Heart right ventricle (tissue), 16 donors: ENCODE results near the gene ANKRD65. TPM values are rescaled to one million over a fixed set of nuclear protein-coding genes. Genes with fewer than 3 reads are reported as not detected.
"Not testable (repeated sequence)": the region's sequence is repeated elsewhere in the genome, so short reads cannot be mapped to it uniquely, and the experiment has no call there.

Experiments used
- ATAC-seq, 8 donors: fragments of 200-7000 bp; cut with Tn5 transposase; one replicate each; pipeline ENCODE4 v1.9.1; 2020; ENCODE audit warnings: mild to moderate bottlenecking in 8 of 8, moderate library complexity in 8 of 8, moderate number of reproducible peaks in 1 of 8
- DNase-seq, 2 donors: peaks; one replicate each; pipeline ENCODE4 v3.0.0-alpha.2; 2020
- H3K27ac ChIP-seq, 10 donors: fragments of 200-600 bp; sonication (generic) in 2 of 10; one replicate each; pipeline versions ENCODE4 v1.5.0 to v1.8.0; 2020 to 2022; ENCODE audit warnings: mild to moderate bottlenecking in 3 of 10
- H3K27me3 ChIP-seq, 7 donors: fragments of 200-600 bp; one replicate each; pipeline ENCODE4 v1.8.0; 2021 to 2022; ENCODE audit warnings: mild to moderate bottlenecking in 2 of 7
- H3K36me3 ChIP-seq, 9 donors: fragments of 200-600 bp; sonication (generic) in 1 of 9; one replicate each; pipeline versions ENCODE4 v1.5.0 to v1.8.0; 2020 to 2022; ENCODE audit warnings: mild to moderate bottlenecking in 2 of 9
- H3K4me1 ChIP-seq, 9 donors: fragments of 200-600 bp; sonication (generic) in 1 of 9; one replicate each; pipeline versions ENCODE4 v1.5.0 to v1.8.0; 2020 to 2022; ENCODE audit warnings: mild to moderate bottlenecking in 4 of 9
- H3K4me3 ChIP-seq, 10 donors: fragments of 200-600 bp; sonication (generic) in 2 of 10; one replicate each; pipeline versions ENCODE4 v1.5.0 to v1.8.0; 2020 to 2022; ENCODE audit warnings: mild to moderate bottlenecking in 7 of 10, moderate library complexity in 2 of 10
- H3K9me3 ChIP-seq, 11 donors: fragments of 200-600 bp in 10 of 11; sonication (generic) in 2 of 11; one replicate each; pipeline versions ENCODE4 v1.5.0 to v1.8.0; 2013 to 2022; ENCODE audit warnings: mild to moderate bottlenecking in 2 of 11, control low read depth in 1 of 11, moderate library complexity in 1 of 11
- WGBS, 2 donors: extraction: QIAGEN DNeasy Blood & Tissue Kit; methylation state at CpG; one replicate each; pipeline ENCODE4 v1.1.7; 2013; ENCODE audit warnings: inconsistent platforms in 1 of 2; 5-methylcytosine and 5-hydroxymethylcytosine counted together
- intact Hi-C, 10 donors: fragments of 100-400 bp; cut with DNase I; formaldehyde crosslinking; loops; one replicate each; pipeline versions ENCODE4 v1.11.1 to v1.14.2; 2022
- polyA plus RNA-seq, 2 donors: library from polyadenylated mRNA; stranded (reverse); fragments of 200-250 nt; gene quantifications; one replicate each; pipeline ENCODE4 v1.2.3, GENCODE V29; 2013
- total RNA-seq, 10 donors: library from RNA; stranded (reverse); fragmentation: NEBNext Ultra II Directional in 3 of 10; extraction: Animal tissue kit (Norgen Biotek cat#: 25700) in 3 of 10; gene quantifications; one replicate each; pipeline versions ENCODE4 v1.2.1 to v1.2.4, GENCODE V29; 2021 to 2023
- TF ChIP-seq, protein P1 (sequence below), 9 donors: fragments of 200-600 bp; sonication (generic) in 2 of 9; IDR thresholded peaks; one replicate each; pipeline versions ENCODE4 v1.5.0 to v1.8.0; 2021 to 2022; ENCODE audit warnings: antibody characterized with exemption in 9 of 9, mild to moderate bottlenecking in 5 of 9, moderate library complexity in 1 of 9
- donor health status: Arrhythmogenic right ventricular cardiomyopathy.
- donor health status: ischemic (EF 13 %, LVEDD 7.1; RV severe dilation, severe dysfunction).
- donor health status: healthy with polysubstance abuse.
- donor health status: DM: no; HTN: yes; CAD: no.
- donor health status: DM: no; HTN: no; CAD: no.
- donor health status: ischemic (EF 25% LVEDD 6.9; RV normal size, moderate dysfunction).
- donor health status: ischemic (EF 25% LVEDD 5.7; RV mildly dilated, moderate dysfunction).
- donor health status: healthy.
- donor health status: DM: yes; HTN: yes; CAD: no.
- donor health status: Ischemic cardiomyopathy.
- donor health status: ischemic (EF 35%, LVEDD 5.7; RV mildly dilated, moderate dysfunction).
- donor health status: nonischemic (EF 11% LVEDD 7.7; RV severe dilation, severe dysfunction).
- donor health status: DM: yes; HTN: yes; CAD: no.
- donor health status: PGD.
- donor health status: ischemic (EF 29% LVEDD 5.4; RV normal size, mild dysfunction).
- donor health status: nonischemic (EF 23%, LVEDD 6.1; RV moderate dilation, normal function).

Gene ANKRD65
- total and polyA plus RNA-seq, 12 donors, result 0.37 to 3.1 (median 1.8) TPM

DNA sequence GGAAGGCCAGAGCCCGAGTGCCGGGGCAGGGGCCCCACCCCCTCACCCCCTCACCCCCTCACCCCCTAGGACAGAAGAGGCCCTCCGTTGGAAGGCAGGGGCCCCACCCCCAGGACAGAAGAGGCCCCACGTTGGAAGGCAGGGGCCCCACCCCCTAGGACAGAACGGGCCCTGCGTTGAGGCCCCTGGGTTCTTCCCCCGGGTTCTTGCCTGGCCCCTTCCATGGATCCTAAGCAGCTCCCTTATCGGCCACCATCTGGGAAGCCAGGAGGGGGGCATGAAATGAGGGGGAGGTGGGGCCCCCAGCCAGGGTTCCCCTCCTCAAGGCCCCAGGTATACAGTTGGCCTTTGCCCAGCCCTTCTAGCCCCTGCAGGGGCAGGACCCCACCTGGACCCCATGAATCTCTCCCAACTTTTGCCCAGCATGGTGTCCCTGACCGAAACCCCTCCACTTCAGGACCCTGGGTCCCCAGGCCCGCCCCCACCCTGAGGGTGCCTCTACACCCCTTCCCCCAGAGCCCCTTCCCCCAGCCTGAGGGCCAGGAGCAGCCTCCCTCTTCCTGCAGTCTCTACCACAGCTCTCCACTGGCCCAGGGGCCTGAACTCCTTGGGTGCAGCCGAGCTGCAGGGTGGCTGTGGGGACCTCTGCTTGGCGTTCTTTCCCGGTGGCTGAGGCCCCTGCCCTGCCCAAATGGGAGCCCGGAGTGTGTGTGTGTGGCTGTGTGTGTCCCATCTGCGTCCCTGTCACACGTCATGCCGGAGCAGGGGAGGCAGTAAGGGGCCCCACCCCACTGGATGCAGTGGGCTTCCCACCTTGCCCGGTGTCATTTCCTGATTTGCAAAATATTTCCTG is 10.1 kb upstream of the ANKRD65 start:
- ATAC-seq (peak in 4 of 8 donors; percentile 1 to 13 (median 2)), DNase-seq (no peak)
- Histone ChIP-seq H3K36me3 (no peaks in the 10 kb centered on the region), H3K4me1 (peaks cover 46 to 76% (median 70%) of the 10 kb centered on the region in 9 donors), H3K27ac (peak overlapping the region; percentile 79 to 98 (median 92)), H3K4me3 (peak overlapping the region in 4 of 10 donors; percentile 8 to 19 (median 14)), H3K27me3 (peaks cover 0 to 49% (median 10%) of the 10 kb centered on the region in 7 donors), H3K9me3 (no peaks in the 10 kb centered on the region)
- 46 to 48% methylated on average over 18 of the region's 18 CpGs for WGBS, 2 donors
- intact Hi-C loops, result loop anchor here in 1 of 10 donors (10.0 kb wide), 1 partner anchor 74 kb away; no protein-coding TSS in a partner anchor
- TF ChIP-seq, protein P1, sequence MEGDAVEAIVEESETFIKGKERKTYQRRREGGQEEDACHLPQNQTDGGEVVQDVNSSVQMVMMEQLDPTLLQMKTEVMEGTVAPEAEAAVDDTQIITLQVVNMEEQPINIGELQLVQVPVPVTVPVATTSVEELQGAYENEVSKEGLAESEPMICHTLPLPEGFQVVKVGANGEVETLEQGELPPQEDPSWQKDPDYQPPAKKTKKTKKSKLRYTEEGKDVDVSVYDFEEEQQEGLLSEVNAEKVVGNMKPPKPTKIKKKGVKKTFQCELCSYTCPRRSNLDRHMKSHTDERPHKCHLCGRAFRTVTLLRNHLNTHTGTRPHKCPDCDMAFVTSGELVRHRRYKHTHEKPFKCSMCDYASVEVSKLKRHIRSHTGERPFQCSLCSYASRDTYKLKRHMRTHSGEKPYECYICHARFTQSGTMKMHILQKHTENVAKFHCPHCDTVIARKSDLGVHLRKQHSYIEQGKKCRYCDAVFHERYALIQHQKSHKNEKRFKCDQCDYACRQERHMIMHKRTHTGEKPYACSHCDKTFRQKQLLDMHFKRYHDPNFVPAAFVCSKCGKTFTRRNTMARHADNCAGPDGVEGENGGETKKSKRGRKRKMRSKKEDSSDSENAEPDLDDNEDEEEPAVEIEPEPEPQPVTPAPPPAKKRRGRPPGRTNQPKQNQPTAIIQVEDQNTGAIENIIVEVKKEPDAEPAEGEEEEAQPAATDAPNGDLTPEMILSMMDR (IDR thresholded peaks at IDR 0.05), result no peak

DNA sequence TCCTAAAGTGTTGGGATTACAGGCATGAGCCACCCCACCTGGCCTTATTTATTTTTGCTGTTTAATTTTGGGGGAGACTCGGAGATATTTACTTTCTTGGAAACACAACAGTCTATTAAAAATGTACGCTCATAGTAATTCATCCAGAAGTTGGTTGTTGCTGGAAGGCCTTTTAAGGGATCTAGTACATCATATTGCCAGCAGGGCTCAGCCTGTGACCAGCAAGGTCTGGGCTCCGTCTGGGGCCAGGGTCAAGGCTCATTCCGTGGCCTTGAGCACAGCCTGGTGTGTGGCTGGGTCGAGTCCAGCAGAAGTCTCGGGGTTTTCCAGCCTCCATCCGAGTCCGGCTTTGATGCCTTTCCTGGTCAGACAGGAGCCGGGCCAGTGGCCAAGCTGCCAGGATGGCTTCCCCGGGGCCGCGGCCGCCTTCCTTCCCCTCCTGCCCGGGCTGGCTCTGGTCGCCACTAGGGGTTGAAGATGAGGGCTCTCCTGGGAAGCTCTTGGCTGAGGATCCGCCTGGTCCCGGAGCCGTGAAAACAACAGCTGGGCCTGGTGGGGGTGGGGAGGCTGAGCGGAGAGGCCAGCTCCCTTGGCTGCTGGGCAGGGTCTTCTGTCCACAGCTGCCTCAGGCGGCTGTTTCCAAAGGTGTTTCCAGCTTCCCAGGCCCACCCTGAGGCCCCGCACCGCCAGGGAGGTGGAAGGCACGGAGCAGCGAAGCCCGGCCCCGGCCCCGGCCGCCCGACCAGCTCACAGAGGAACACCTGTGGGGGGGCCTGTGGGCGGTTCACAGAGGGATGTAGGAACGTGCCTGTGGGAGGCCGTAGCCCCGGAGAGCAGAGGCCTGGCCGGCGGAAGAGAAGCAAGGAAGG is 9.3 kb upstream of the ANKRD65 start:
- TF ChIP-seq, protein P1 (IDR thresholded peaks at IDR 0.05), result peak in 8 of 9 donors; percentile 4 to 52 (median 26)
- peak; percentile 32 to 52 (median 46) for ATAC-seq
- H3K27me3 ChIP-seq, result peaks cover 0 to 51% (median 11%) of the 10 kb centered on the region in 7 donors
- no peaks in the 10 kb centered on the region for H3K36me3 ChIP-seq
- H3K4me3 ChIP-seq, result peak overlapping the region in 6 of 10 donors; percentile 8 to 24 (median 18)
- peak; percentile 85 to 89 for DNase-seq
- intact Hi-C loops, result loop anchor here in 1 of 10 donors (10.0 kb wide), 1 partner anchor 74 kb away; no protein-coding TSS in a partner anchor
- peaks cover 44 to 72% (median 65%) of the 10 kb centered on the region in 9 donors for H3K4me1 ChIP-seq
- H3K27ac ChIP-seq, result peak overlapping the region; percentile 79 to 98 (median 92)
- H3K9me3 ChIP-seq, result no peaks in the 10 kb centered on the region
- WGBS, 2 donors, result 16 to 24% methylated on average over 35 of the region's 35 CpGs

DNA sequence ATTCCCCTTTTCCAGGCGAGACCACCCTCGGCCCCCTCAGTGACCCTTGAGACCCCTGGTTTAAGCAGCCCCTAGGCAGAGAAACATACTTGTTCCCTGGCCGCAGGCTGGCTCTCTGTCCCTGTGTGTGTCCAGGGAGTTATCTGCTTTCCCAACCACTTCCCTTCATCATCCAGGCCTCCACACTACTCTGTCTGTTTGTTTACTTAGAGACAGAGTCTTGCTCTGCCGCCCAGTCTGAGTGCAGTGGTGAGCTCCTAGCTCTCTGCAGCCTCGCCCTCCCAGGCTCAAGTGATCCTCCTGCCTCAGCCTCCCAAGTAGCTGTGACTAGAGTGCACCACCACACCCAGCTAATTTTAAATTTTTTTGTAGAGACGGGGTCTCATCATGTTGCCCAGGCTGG is 8.6 kb upstream of the ANKRD65 start:
- no peaks in the 10 kb centered on the region for H3K36me3 ChIP-seq
- no peak for ATAC-seq
- 49 to 63% methylated on average over 6 of the region's 6 CpGs for WGBS, 2 donors
- peaks cover 0 to 44% (median 11%) of the 10 kb centered on the region in 7 donors for H3K27me3 ChIP-seq
- peak overlapping the region in 2 of 10 donors; percentile 11 to 16 for H3K4me3 ChIP-seq
- peaks cover 43 to 65% (median 58%) of the 10 kb centered on the region in 9 donors for H3K4me1 ChIP-seq
- peak overlapping the region in 9 of 10 donors; percentile 81 to 98 (median 93) for H3K27ac ChIP-seq
- TF ChIP-seq, protein P1 (IDR thresholded peaks at IDR 0.05), result no peak
- DNase-seq, result no peak
- intact Hi-C loops, result loop anchor here in 1 of 10 donors (10.0 kb wide), 1 partner anchor 75 kb away; no protein-coding TSS in a partner anchor
- H3K9me3 ChIP-seq, result no peaks in the 10 kb centered on the region

DNA sequence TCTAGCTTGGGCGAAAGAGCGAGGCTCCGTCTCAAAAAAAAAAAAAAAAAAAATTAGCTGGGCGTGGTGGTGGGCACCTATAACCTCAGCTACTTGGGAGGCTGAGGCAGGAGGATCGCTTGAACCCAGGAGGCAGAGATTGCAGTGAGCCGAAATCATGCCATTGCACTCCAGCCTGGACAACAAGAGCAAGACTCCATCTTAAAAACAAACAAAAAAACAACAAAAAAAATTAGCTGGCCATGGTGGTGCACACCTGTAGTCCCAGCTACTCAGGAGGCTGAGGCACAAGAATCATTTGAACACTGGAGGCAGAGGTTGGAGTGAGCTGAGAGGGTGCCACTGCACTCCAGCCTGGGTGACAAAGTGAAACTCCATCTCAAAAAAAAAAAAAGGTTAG is 7.9 kb upstream of the ANKRD65 start:
- Histone ChIP-seq H3K27me3 (peaks cover 0 to 37% (median 11%) of the 10 kb centered on the region in 7 donors), H3K27ac (peak overlapping the region in 5 of 10 donors; percentile 81 to 98 (median 93)), H3K4me1 (peaks cover 36 to 58% (median 51%) of the 10 kb centered on the region in 9 donors)
- DNase-seq, H3K36me3 ChIP-seq, H3K9me3 ChIP-seq, H3K4me3 ChIP-seq, intact Hi-C loops, ATAC-seq: not testable (repeated sequence)
- 97% methylated on average over 5 to 6 of the region's 6 CpGs for WGBS, 2 donors
